Activated CD4-positive, alpha-beta T cell treated with anti-CD3 and anti-CD28 coated beads, Interleukin-2, Interleukin-6, amounts not matched to agents 100 ng/mL and 50 ng/mL, durations not matched to agents 16 hours and 8 hours (primary cell): ENCODE results near the gene DBNDD2.
A peak's percentile ranks its signal among the peaks of the same experiment; 100 is the strongest.

Source experiments
- DNase-seq: peaks from one replicate; pipeline ENCODE4 v3.0.0-alpha.2; 2020

DBNDD2 gene

GRCh38 chr20:45452772-45453691 lies 44.9 kb downstream of the DBNDD2 start:
- DNase-seq: no peak

GRCh38 chr20:45456632-45457031 lies 48.5 kb downstream of the DBNDD2 start:
- DNase-seq: peak; percentile 47

DNA sequence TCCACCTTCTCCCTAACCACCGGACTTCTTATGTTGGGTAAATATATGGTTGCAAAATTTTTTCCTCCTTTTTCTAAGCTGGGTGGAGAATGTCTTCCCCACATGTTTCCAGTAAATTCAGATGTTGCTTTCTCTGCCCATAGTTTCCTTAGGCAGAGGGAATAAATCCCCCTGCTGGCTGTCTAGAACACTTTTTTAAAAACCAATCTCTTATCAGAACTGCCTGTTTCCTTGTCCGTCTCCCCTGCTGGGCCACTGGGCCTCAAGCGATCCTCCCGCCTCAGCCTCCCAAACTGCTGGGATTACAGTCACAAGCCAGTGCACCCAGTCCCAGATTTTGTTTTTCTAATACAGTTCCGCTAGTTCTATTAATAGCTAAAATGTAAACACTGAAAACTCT lies 51.5 kb downstream of the DBNDD2 start:
- no peak for DNase-seq
